Measurements from ENCODE around the gene FBLIM1. TPM values are rescaled to one million over a fixed set of nuclear protein-coding genes. Genes with fewer than 3 reads are reported as not detected.

FBLIM1 gene
- total RNA-seq, 1 experiment from 2014 or later = 64.7 TPM

- no peaks in the 10 kb centered on the region for H3K4me1 ChIP-seq (ENCODE audit: insufficient read depth, low read length)
- H3K79me2 ChIP-seq (ENCODE audit: insufficient read depth, low read length) = no peaks in the 10 kb centered on the region
- no peaks in the 10 kb centered on the region; the same call in 1 of the 2 replicates for H3K27me3 Mint-ChIP-seq (ENCODE audit: low read depth)
- no peak overlapping the region for H2AK5ac ChIP-seq (ENCODE audit: insufficient read length, low read length)
- H2BK12ac ChIP-seq (ENCODE audit: insufficient read length, low read depth, low read length) = no peak overlapping the region
- no peaks in the 10 kb centered on the region for H3K27me3 ChIP-seq (ENCODE audit: insufficient read depth, low read length)
- H3K56ac ChIP-seq (ENCODE audit: insufficient read length, low read depth, low read length) = no peak overlapping the region
- no peaks in the 10 kb centered on the region; a peak in 1 of 7 replicates for H3K36me3 Mint-ChIP-seq (ENCODE audit: insufficient read depth in 1 of 3, low read depth in 3 of 3)
- no peak overlapping the region for H3K4me2 ChIP-seq (ENCODE audit: insufficient read depth, insufficient read length, low read length)
- no peak overlapping the region for H3K9ac ChIP-seq (ENCODE audit: extremely low read depth, insufficient read length, low read length)
- no peak overlapping the region for H4K5ac ChIP-seq (ENCODE audit: insufficient read length, low read depth, low read length)
- H2BK20ac ChIP-seq (ENCODE audit: low read depth, low read length, poor library complexity, severe bottlenecking) = no peak overlapping the region
- TF ChIP-seq CTCF (conservative IDR thresholded peaks at IDR 0.05) = no peak
- DNase-seq = no peak
- no peak overlapping the region; the same call in 1 of the 2 replicates for H3K14ac ChIP-seq (ENCODE audit: insufficient read depth, low read length)
- no peak overlapping the region for H4K8ac ChIP-seq (replicated peaks; ENCODE audit: insufficient read length, low read depth, low read length)
- peaks cover 9 to 19% of the 10 kb centered on the region in 2 experiments for H3K4me1 Mint-ChIP-seq
- H2BK15ac ChIP-seq (ENCODE audit: low read depth, low read length) = no peak overlapping the region
- no peaks in the 10 kb centered on the region for H3K79me1 ChIP-seq (ENCODE audit: insufficient read depth, low read depth, low read length, poor library complexity, severe bottlenecking)
- H4K91ac ChIP-seq (ENCODE audit: insufficient read length, low read depth, low read length) = no peak overlapping the region
- H3K27ac ChIP-seq (ENCODE audit: insufficient read length, low read depth, low read length) = no peak overlapping the region
- H3K23ac ChIP-seq (ENCODE audit: insufficient read length, low read depth, low read length) = no peak overlapping the region
- no peak overlapping the region for H3K27ac Mint-ChIP-seq
- no peak overlapping the region for H2AFZ ChIP-seq (ENCODE audit: low read length)
- H3K9me3 Mint-ChIP-seq = no peaks in the 10 kb centered on the region
- H2BK120ac ChIP-seq (ENCODE audit: low read depth, low read length, poor library complexity, severe bottlenecking) = no peak overlapping the region
- no peaks in the 10 kb centered on the region for H3K23me2 ChIP-seq (ENCODE audit: insufficient read length, low read depth, low read length, poor library complexity, severe bottlenecking)
- H3K18ac ChIP-seq (ENCODE audit: insufficient read length, low read depth, low read length) = no peak overlapping the region
- no peak overlapping the region for H2BK5ac ChIP-seq (ENCODE audit: insufficient read length, low read length)
- H3K4me3 Mint-ChIP-seq = no peak overlapping the region; a peak in 1 of 5 replicates
- no peak overlapping the region; the same call in 1 of the 2 replicates for H3K4ac ChIP-seq (ENCODE audit: low read depth, low read length)
- H3K9me3 ChIP-seq (ENCODE audit: control insufficient read depth, low read depth, low read length) = no peaks in the 10 kb centered on the region
- H3T11ph ChIP-seq (ENCODE audit: low read length) = no peak overlapping the region
- H4K20me1 ChIP-seq (ENCODE audit: control insufficient read depth, insufficient read depth, insufficient read length) = no peaks in the 10 kb centered on the region
- no CpG with 5 or more reads among the region's 30 CpGs for WGBS (ENCODE audit: extremely low coverage, insufficient read length, low lambda C conversion rate)
Measured at GRCh38 chr1:15744122-15744679, 14.4 kb upstream of the FBLIM1 start.
